NB4 (cell line): Measurements from ENCODE around the gene OR5AU1.

ENCODE experiments used
- MYC ChIP-seq: IDR thresholded peaks from 2 replicates; pipeline ENCODE4 v1.6.1; 2011; ENCODE audit warnings: low read depth, low read length
- POLR2A ChIP-seq: IDR thresholded peaks from 2 replicates; pipeline ENCODE4 v1.6.1; 2011; ENCODE audit warnings: mild to moderate bottlenecking; ENCODE audit not compliant: insufficient read length; ENCODE audit errors: extremely low read depth
- TF ChIP-seq, protein P1 (sequence below): IDR thresholded peaks from one replicate; pipeline ENCODE4 v1.5.1; 2012; ENCODE audit warnings: low read depth, low read length

GRCh38 chr14:21120686-21121085 is 35.2 kb downstream of the OR5AU1 start:
- no peak for TF ChIP-seq POLR2A
- TF ChIP-seq, protein P1, sequence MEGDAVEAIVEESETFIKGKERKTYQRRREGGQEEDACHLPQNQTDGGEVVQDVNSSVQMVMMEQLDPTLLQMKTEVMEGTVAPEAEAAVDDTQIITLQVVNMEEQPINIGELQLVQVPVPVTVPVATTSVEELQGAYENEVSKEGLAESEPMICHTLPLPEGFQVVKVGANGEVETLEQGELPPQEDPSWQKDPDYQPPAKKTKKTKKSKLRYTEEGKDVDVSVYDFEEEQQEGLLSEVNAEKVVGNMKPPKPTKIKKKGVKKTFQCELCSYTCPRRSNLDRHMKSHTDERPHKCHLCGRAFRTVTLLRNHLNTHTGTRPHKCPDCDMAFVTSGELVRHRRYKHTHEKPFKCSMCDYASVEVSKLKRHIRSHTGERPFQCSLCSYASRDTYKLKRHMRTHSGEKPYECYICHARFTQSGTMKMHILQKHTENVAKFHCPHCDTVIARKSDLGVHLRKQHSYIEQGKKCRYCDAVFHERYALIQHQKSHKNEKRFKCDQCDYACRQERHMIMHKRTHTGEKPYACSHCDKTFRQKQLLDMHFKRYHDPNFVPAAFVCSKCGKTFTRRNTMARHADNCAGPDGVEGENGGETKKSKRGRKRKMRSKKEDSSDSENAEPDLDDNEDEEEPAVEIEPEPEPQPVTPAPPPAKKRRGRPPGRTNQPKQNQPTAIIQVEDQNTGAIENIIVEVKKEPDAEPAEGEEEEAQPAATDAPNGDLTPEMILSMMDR, result no peak
- no peak for TF ChIP-seq MYC
